T follicular helper cell (primary cell): ENCODE data around the gene PTPRN2.
"Not testable (repeated sequence)": the region's sequence is repeated elsewhere in the genome, so short reads cannot be mapped to it uniquely, and the experiment has no call there.

ENCODE experiments used
- DNase-seq: peaks from one replicate; pipeline ENCODE4 v3.0.0-alpha.2; 2020; ENCODE audit warnings: low read depth

Gene PTPRN2

GRCh38 chr7:157846746-157847145 is 740.9 kb downstream of the PTPRN2 start:
- not testable (repeated sequence) for DNase-seq

GRCh38 chr7:157846271-157846670 is 741.4 kb downstream of the PTPRN2 start:
- DNase-seq, result no peak

GRCh38 chr7:157845203-157845835 is 742.3 kb downstream of the PTPRN2 start:
- DNase-seq, result no peak

- DNase-seq, result no peak
Observed at GRCh38 chr7:157844611-157845010, 743.0 kb downstream of the PTPRN2 start.

GRCh38 chr7:157844141-157844540 is 743.5 kb downstream of the PTPRN2 start:
- no peak for DNase-seq

GRCh38 chr7:157843336-157844140 is 744.1 kb downstream of the PTPRN2 start:
- no peak for DNase-seq

- no peak for DNase-seq
Observed at GRCh38 chr7:157841773-157842370, 745.8 kb downstream of the PTPRN2 start.

- DNase-seq, result no peak
Observed at GRCh38 chr7:157840914-157841772, 746.5 kb downstream of the PTPRN2 start.

GRCh38 chr7:157840174-157840913 is 747.3 kb downstream of the PTPRN2 start:
- DNase-seq, result no peak

- no peak for DNase-seq
Observed at GRCh38 chr7:157839672-157840167, 747.9 kb downstream of the PTPRN2 start.

- DNase-seq, result no peak
Observed at GRCh38 chr7:157839226-157839625, 748.4 kb downstream of the PTPRN2 start.

GRCh38 chr7:157837561-157837960 is 750.1 kb downstream of the PTPRN2 start:
- DNase-seq, result no peak

- no peak for DNase-seq
Observed at GRCh38 chr7:157837047-157837446, 750.6 kb downstream of the PTPRN2 start.

- DNase-seq, result no peak
Observed at GRCh38 chr7:157834501-157835163, 753.0 kb downstream of the PTPRN2 start.

- DNase-seq, result no peak
Observed at GRCh38 chr7:157832866-157833607, 754.6 kb downstream of the PTPRN2 start.

- DNase-seq, result no peak
Observed at GRCh38 chr7:157832421-157832820, 755.2 kb downstream of the PTPRN2 start.

GRCh38 chr7:157832006-157832405 is 755.6 kb downstream of the PTPRN2 start:
- DNase-seq, result no peak

GRCh38 chr7:157831143-157831905 is 756.3 kb downstream of the PTPRN2 start:
- no peak for DNase-seq

- no peak for DNase-seq
Observed at GRCh38 chr7:157830331-157830730, 757.3 kb downstream of the PTPRN2 start.
